C4-2B (cell line): ENCODE measurements around the gene MEGF11.

Experiments
- ZFX ChIP-seq: fragments of 450-650 bp; IDR thresholded peaks from 2 replicates; pipeline ENCODE4 v1.6.1; 2017
- TF ChIP-seq, protein P1 (sequence below): fragments of 450-650 bp; conservative IDR thresholded peaks from 2 replicates; pipeline ENCODE4 v1.5.1; 2017; ENCODE audit warnings: mild to moderate bottlenecking

DNA sequence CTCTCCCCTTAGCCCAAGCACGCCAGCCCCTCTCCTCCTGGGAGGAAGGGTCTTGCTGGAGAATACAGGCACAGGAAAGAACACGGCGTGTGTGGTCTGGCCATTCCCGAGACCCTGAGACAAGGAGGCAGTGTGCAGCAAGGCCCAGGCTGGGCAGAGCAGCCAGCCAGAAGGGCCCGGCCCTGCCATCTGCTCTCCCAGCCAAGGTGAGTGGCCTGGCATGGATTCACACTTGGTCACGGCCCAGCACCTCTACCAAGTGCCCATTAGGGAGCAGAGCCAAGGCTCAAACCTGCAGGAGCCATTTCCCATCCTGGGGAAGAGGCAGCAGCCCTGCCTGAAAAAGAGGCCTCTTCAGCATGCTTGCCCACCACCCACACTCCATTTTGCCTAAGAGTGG is 28.6 kb downstream of the MEGF11 start:
- TF ChIP-seq, protein P1, sequence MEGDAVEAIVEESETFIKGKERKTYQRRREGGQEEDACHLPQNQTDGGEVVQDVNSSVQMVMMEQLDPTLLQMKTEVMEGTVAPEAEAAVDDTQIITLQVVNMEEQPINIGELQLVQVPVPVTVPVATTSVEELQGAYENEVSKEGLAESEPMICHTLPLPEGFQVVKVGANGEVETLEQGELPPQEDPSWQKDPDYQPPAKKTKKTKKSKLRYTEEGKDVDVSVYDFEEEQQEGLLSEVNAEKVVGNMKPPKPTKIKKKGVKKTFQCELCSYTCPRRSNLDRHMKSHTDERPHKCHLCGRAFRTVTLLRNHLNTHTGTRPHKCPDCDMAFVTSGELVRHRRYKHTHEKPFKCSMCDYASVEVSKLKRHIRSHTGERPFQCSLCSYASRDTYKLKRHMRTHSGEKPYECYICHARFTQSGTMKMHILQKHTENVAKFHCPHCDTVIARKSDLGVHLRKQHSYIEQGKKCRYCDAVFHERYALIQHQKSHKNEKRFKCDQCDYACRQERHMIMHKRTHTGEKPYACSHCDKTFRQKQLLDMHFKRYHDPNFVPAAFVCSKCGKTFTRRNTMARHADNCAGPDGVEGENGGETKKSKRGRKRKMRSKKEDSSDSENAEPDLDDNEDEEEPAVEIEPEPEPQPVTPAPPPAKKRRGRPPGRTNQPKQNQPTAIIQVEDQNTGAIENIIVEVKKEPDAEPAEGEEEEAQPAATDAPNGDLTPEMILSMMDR: no peak
- TF ChIP-seq ZFX: no peak
